Motor neuron (in vitro differentiated cells): ENCODE results near the gene HM13. TPM values are rescaled to one million over a fixed set of nuclear protein-coding genes. Genes with fewer than 3 reads are reported as not detected.
A peak's percentile ranks its signal among the peaks of the same experiment; 100 is the strongest.
"Not testable (repeated sequence)": the region's sequence is repeated elsewhere in the genome, so short reads cannot be mapped to it uniquely, and the experiment has no call there.

Experiments
- ATAC-seq, 8 experiments: fragments of 200-7000 bp; cut with Tn5 transposase; replicated peaks in 6 of 8; 2 replicates each; pipeline ENCODE4 v1.8.0; 2021; ENCODE audit warnings: mild to moderate bottlenecking in 8 of 8, moderate library complexity in 8 of 8
- H3K27ac ChIP-seq, 2 donors: fragments of 250-450 bp; sonication (Bioruptor Pico); 2 replicates each; pipeline ENCODE4 v1.9.0; 2021; ENCODE audit warnings: antibody characterized with exemption in 2 of 2, mild to moderate bottlenecking in 2 of 2, moderate library complexity in 1 of 2
- H3K4me1 ChIP-seq, 2 donors: fragments of 250-450 bp; sonication (Bioruptor Pico); replicated peaks in 1 of 2; 2 replicates each; pipeline ENCODE4 v1.6.1; 2021; ENCODE audit warnings: antibody characterized with exemption in 2 of 2, mild to moderate bottlenecking in 2 of 2, moderate library complexity in 1 of 2
- H3K4me3 ChIP-seq, 5 donors: fragments of 250-450 bp; sonication (Bioruptor Pico); 2 replicates each; pipeline ENCODE4 v1.9.0; 2021; ENCODE audit warnings: antibody characterized with exemption in 5 of 5, mild to moderate bottlenecking in 5 of 5, moderate library complexity in 4 of 5
- WGBS, 10 experiments: fragments of 450-650 bp; shearing (Covaris generic); methylation state at CpG; one replicate each; pipeline ENCODE4 v1.0.0; 2022; 5-methylcytosine and 5-hydroxymethylcytosine counted together
- in situ Hi-C, 9 experiments: fragments of 400-800 bp; cut with MboI; loops; one replicate each; pipeline ENCODE4 v1.15.0; 2021; ENCODE audit warnings: low sequenced_read_pairs in 9 of 9, low pct_unique_long_range_greater_than_20kb in 2 of 9; ENCODE audit not compliant: unreplicated experiment in 9 of 9
- total RNA-seq, 8 experiments: library from RNA; unstranded; fragments of 300-600 nt; gene quantifications; 2 replicates each; pipeline versions ENCODE4 v1.2.3 to v1.2.4, GENCODE V29; 2022

Gene HM13
- total RNA-seq, 8 experiments from 2014 or later, result 41.7 to 148 (median 90.5) TPM

DNA sequence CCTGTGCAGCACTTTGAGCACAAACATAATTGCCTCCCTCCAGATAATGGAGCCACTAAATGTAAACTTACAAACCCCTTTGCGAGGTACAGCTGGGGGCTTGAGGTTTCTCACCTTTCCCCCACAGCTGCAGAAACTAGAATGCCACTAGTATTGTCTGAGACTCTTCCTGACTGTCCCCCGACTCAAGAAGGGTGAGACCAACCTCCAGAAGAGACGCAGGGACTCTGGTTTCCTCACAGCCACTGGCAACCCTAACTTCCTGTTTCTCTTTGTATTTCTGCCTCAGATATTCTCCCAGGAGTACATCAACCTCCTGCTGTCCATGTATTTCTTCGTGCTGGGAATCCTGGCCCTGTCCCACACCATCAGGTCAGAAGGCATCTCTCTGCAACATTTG, 23.6 kb downstream of the HM13 start:
- Histone ChIP-seq H3K4me1 (no peaks in the 10 kb centered on the region), H3K4me3 (no peak overlapping the region), H3K27ac (no peak overlapping the region)
- no peak for ATAC-seq
- WGBS, 10 experiments, result 70 to 100% (median 98%) methylated on average over 1 to 4 of the region's 4 CpGs; no CpG with 5 or more reads in 2 of the 10 experiments
- in situ Hi-C loops, result no loop called here

GRCh38 chr20:31538326-31538725, 24.1 kb downstream of the HM13 start:
- 64 to 100% (median 98%) methylated on average over 1 to 4 of the region's 4 CpGs; no CpG with 5 or more reads in 4 of the 10 experiments for WGBS, 10 experiments
- in situ Hi-C loops, result no loop called here

GRCh38 chr20:31539636-31540035, 25.4 kb downstream of the HM13 start:
- ATAC-seq, in situ Hi-C loops: not testable (repeated sequence)
- WGBS, 10 experiments, result 92 to 100% (median 100%) methylated on average over 1 to 3 of the region's 3 CpGs; no CpG with 5 or more reads in 4 of the 10 experiments

More at GRCh38 chr20:31538326-31538725, 24.1 kb downstream of the HM13 start:
- ATAC-seq, result no peak
- Histone ChIP-seq H3K4me1 (no peaks in the 10 kb centered on the region), H3K4me3 (no peak overlapping the region), H3K27ac (no peak overlapping the region)

DNA sequence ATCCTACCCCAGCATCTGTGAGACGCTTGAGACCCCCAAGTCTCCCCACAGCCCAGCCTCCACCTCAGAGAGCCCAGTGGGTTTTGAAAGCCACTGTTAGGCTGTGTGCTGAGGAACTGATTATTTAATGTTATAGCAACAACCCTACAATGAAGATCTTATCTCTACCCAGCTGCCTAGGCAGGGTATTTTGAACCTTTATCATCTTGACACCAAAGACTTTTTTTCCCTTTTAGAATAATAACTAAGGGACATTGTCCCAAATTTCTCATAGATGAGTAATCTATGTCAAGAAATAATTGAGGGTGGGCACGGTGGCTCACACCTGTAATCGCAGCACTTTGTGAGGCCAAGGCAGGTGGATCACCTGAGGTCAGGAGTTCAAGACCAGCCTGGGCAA, 26.2 kb downstream of the HM13 start:
- H3K4me3 ChIP-seq, result no peak overlapping the region
- H3K4me1 ChIP-seq, result no peaks in the 10 kb centered on the region
- no peak overlapping the region for H3K27ac ChIP-seq
- in situ Hi-C loops, result no loop called here
- no peak for ATAC-seq
- 84 to 100% (median 90%) methylated on average over 1 to 3 of the region's 3 CpGs; no CpG with 5 or more reads in 5 of the 10 experiments for WGBS, 10 experiments

More at GRCh38 chr20:31539636-31540035, 25.4 kb downstream of the HM13 start:
- not testable (repeated sequence) for H3K4me3 ChIP-seq, H3K27ac ChIP-seq, H3K4me1 ChIP-seq

GRCh38 chr20:31542201-31542842, 28.1 kb downstream of the HM13 start:
- no peak for ATAC-seq
- no peak overlapping the region for H3K27ac ChIP-seq
- 0 to 100% (median 93%) methylated on average over 2 to 4 of the region's 7 CpGs; no CpG with 5 or more reads in 5 of the 10 experiments for whole genome bisulfite sequencing, 10 experiments
- in situ Hi-C loops, result no loop called here
- peaks cover 5% of the 10 kb centered on the region in 2 donors for H3K4me1 ChIP-seq
- no peak overlapping the region for H3K4me3 ChIP-seq

DNA sequence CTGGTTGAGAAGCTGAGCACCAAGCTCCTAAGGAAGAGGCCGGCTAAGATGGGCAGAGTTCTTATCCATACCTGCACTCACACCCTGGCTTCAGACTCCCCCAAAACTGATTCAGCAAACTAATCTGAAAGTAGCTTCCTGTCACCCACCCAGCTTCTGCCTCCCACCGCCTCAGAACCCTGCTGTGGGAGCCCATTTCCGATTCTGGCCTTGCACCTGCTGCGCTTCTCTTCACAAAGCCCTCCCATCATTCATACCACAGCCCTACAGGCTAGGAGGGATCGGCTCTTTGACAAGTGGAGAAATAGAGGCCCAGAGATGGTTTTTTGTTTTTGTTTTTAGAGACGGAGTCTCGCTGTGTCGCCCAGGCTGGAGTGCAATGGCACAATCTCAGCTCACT, 28.7 kb downstream of the HM13 start:
- peaks cover 5% of the 10 kb centered on the region in 2 donors for H3K4me1 ChIP-seq
- H3K27ac ChIP-seq, result no peak overlapping the region
- no peak for ATAC-seq
- in situ Hi-C loops, result no loop called here
- 97 to 100% (median 100%) methylated on average over 1 to 5 of the region's 8 CpGs; no CpG with 5 or more reads in 2 of the 10 experiments for WGBS, 10 experiments
- no peak overlapping the region for H3K4me3 ChIP-seq

DNA sequence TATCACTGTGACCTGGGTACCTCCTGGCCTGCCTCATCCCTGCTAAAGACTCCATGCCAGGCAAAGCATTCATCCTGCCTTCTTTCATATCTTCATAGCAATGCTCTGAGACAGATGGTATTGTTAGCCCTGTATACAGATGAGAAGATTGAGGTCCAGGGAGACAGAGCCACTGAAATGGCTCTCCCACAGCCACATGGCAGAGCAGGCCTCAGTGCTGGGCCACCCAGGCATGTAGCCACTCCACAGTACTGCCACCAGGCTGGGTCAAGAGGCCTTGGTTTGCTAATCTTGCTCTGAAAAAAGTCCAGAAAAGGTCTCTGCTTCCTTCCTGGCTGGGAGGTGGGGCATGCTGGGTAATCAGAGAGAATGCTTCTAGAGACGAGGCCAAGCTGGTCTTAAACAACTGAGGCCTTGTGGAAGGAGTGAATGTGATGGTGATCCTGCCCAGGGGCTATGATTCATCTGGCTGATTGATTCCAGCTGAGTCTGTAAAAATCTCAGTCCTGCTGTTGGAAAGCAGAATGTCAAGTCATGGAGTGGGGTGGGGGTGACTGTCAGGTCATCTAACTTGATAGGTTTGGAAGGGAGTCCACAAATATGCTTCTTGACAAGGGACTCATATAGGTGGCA, 29.8 kb downstream of the HM13 start:
- 0 to 100% (median 100%) methylated on average over 1 of the region's 1 CpG; no CpG with 5 or more reads in 6 of the 10 experiments for WGBS, 10 experiments
- peak in 3 of 8 experiments; percentile 6 to 72 (median 62) for ATAC-seq
- Histone ChIP-seq H3K27ac (no peak overlapping the region), H3K4me3 (no peak overlapping the region), H3K4me1 (peaks cover 8 to 10% of the 10 kb centered on the region in 2 donors)
- in situ Hi-C loops, result no loop called here

GRCh38 chr20:31544600-31544999, 30.4 kb downstream of the HM13 start:
- Histone ChIP-seq H3K4me1 (peaks cover 8 to 10% of the 10 kb centered on the region in 2 donors), H3K27ac (no peak overlapping the region), H3K4me3 (no peak overlapping the region)
- 0 to 75% (median 31%) methylated on average over 1 to 2 of the region's 2 CpGs; no CpG with 5 or more reads in 6 of the 10 experiments for WGBS, 10 experiments
- ATAC-seq, result no peak
- in situ Hi-C loops, result no loop called here

DNA sequence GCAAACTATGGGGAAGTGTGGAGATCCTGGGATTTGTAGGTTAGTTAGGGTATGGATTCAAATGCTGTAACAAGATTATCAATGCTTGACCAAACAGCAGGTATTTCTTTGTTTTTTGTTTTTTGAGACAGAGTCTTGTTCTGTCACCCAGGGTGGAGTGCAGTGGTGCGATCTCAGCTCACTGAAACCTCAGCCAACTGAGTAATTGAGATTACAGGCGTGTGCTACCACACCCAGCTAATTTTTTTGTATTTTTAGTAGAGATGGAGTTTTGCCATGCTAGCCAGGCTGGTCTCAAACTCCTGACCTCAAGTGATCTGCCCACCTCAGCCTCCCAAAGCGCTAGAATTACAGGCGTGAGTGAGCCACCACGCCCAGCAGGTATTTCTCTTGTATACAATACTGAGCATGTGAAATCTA, 31.4 kb downstream of the HM13 start:
- H3K4me3 ChIP-seq, H3K27ac ChIP-seq, in situ Hi-C loops: not testable (repeated sequence)
- ATAC-seq, result peak in 3 of 8 experiments; percentile 6 to 32 (median 15)
- WGBS, 10 experiments, result 14 to 100% (median 80%) methylated on average over 1 to 5 of the region's 5 CpGs; no CpG with 5 or more reads in 1 of the 10 experiments
- peaks cover 8 to 10% of the 10 kb centered on the region in 2 donors for H3K4me1 ChIP-seq

GRCh38 chr20:31547017-31547675, 32.9 kb downstream of the HM13 start:
- ATAC-seq, result peak; percentile 24 to 89 (median 86)
- WGBS, 10 experiments, result 30 to 84% (median 43%) methylated on average over 2 to 25 of the region's 36 CpGs
- in situ Hi-C loops, result no loop called here
- H3K27ac ChIP-seq, result peak overlapping the region; percentile 96 to 97
- H3K4me1 ChIP-seq, result peaks cover 8 to 10% of the 10 kb centered on the region in 2 donors
- H3K4me3 ChIP-seq, result peak overlapping the region; percentile 43 to 55 (median 48)

DNA sequence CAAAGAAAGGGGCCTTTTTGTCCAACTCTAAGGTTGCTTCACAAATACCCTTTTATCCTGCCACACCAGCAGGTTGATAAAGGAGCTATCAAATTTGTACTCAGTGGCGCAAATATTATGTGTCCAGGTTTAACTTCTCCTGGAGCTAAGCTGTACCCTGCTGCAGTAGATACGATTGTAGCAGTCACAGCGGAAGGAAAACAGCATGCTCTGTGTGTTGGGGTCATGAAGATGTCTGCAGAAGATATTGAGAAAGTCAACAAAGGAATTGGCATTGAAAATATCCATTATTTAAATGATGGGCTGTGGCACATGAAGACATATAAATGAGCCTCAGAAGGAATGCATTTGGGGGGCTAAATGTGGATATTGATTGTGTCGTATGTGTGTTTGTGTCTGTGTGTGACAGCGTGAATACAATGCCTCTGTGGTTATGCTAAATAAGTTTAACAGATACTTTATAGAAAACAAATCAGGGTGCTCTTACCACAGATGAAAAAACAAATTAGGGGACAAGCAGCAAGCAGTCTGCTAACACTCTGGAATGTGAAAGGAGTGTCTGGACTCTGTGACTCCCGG, 33.6 kb downstream of the HM13 start:
- in situ Hi-C loops, result no loop called here
- H3K4me1 ChIP-seq, result peaks cover 8 to 10% of the 10 kb centered on the region in 2 donors
- 30 to 65% (median 48%) methylated on average over 1 to 6 of the region's 6 CpGs for WGBS, 10 experiments
- H3K4me3 ChIP-seq, result peak overlapping the region; percentile 43 to 55 (median 48)
- peak in 1 of 8 experiments; percentile 0 for ATAC-seq
- peak overlapping the region; percentile 96 to 97 for H3K27ac ChIP-seq

GRCh38 chr20:31548820-31549512, 34.7 kb downstream of the HM13 start:
- WGBS, 10 experiments, result 56 to 100% (median 100%) methylated on average over 2 to 5 of the region's 11 CpGs; no CpG with 5 or more reads in 5 of the 10 experiments
- peak overlapping the region in 1 of 5 donors; percentile 48 for H3K4me3 ChIP-seq
- in situ Hi-C loops, result no loop called here
- peak in 1 of 8 experiments; percentile 0 for ATAC-seq
- H3K4me1 ChIP-seq, result peaks cover 8 to 14% of the 10 kb centered on the region in 2 donors
- H3K27ac ChIP-seq, result peak overlapping the region in 1 of 2 donors; percentile 97
